HepG2 (cell line): ENCODE results near the gene SCN4B. TPM values are rescaled to one million over a fixed set of nuclear protein-coding genes. Genes with fewer than 3 reads are reported as not detected.

ENCODE experiments used
- BCL6 ChIP-seq: IDR thresholded peaks from 2 replicates; pipeline ENCODE4 v1.6.1; 2016; ENCODE audit warnings: missing genetic modification reagents, missing compliant biosample characterization
- CEBPG ChIP-seq: IDR thresholded peaks from 2 replicates; pipeline ENCODE4 v1.6.1; 2016
- DNMT1 ChIP-seq: sonication (generic); formaldehyde crosslinking; IDR thresholded peaks from 2 replicates; pipeline ENCODE4 v1.5.1; 2020; ENCODE audit warnings: mild to moderate bottlenecking, missing genetic modification reagents
- DRAP1 ChIP-seq: IDR thresholded peaks from 2 replicates; pipeline ENCODE4 v1.6.1; 2016; ENCODE audit warnings: missing genetic modification reagents, missing compliant biosample characterization
- ETV5 ChIP-seq: IDR thresholded peaks from 2 replicates; pipeline ENCODE4 v1.6.1; 2018; ENCODE audit warnings: missing biosample characterization, missing genetic modification reagents, inconsistent platforms, borderline replicate concordance
- GATAD2A ChIP-seq: IDR thresholded peaks from 2 replicates; pipeline ENCODE4 v1.6.1; 2016
- HDAC2 ChIP-seq: sonication (generic); formaldehyde crosslinking; IDR thresholded peaks from 2 replicates; pipeline ENCODE4 v1.4.0; 2020; ENCODE audit warnings: missing genetic modification reagents
- HMG20A ChIP-seq: IDR thresholded peaks from 2 replicates; pipeline ENCODE4 v1.6.1; 2016; ENCODE audit warnings: borderline replicate concordance
- HNF4A ChIP-seq: sonication (generic); formaldehyde crosslinking; IDR thresholded peaks from 2 replicates; pipeline ENCODE4 v1.4.0; 2020; ENCODE audit warnings: missing genetic modification reagents
- LCORL ChIP-seq, 2 experiments: fragments of 450-650 bp in 1 of 2; sonication (generic) in 1 of 2; formaldehyde crosslinking in 1 of 2; IDR thresholded peaks; 2 replicates each; pipeline versions ENCODE4 v1.5.0 to v1.6.1; 2017 to 2020; ENCODE audit warnings: antibody characterized with exemption in 1 of 2, missing genetic modification reagents in 1 of 2
- MEF2D ChIP-seq: sonication (generic); formaldehyde crosslinking; IDR thresholded peaks from 2 replicates; pipeline ENCODE4 v1.5.1; 2020; ENCODE audit warnings: mild to moderate bottlenecking, missing genetic modification reagents
- NR2F6 ChIP-seq, 2 experiments: IDR thresholded peaks; 2 replicates each; pipeline ENCODE4 v1.6.1; 2016; ENCODE audit warnings: antibody characterized with exemption in 1 of 2, mild to moderate bottlenecking in 1 of 2
- PHF21A ChIP-seq: sonication (generic); formaldehyde crosslinking; IDR thresholded peaks from 2 replicates; pipeline ENCODE4 v1.5.0; 2020; ENCODE audit warnings: mild to moderate bottlenecking, missing genetic modification reagents
- RARA ChIP-seq: IDR thresholded peaks from 2 replicates; pipeline ENCODE4 v1.6.1; 2016; ENCODE audit warnings: missing genetic modification reagents, missing compliant biosample characterization
- SAP130 ChIP-seq: IDR thresholded peaks from 2 replicates; pipeline ENCODE4 v1.6.1; 2016; ENCODE audit warnings: low read depth
- SOX5 ChIP-seq: IDR thresholded peaks from 2 replicates; pipeline ENCODE4 v1.6.1; 2016; ENCODE audit warnings: borderline replicate concordance
- SRY ChIP-seq: sonication (generic); formaldehyde crosslinking; IDR thresholded peaks from 2 replicates; pipeline ENCODE4 v1.8.0; 2022; ENCODE audit warnings: mild to moderate bottlenecking, missing genetic modification reagents
- ZIK1 ChIP-seq: sonication (generic); formaldehyde crosslinking; IDR thresholded peaks from 2 replicates; pipeline ENCODE4 v1.5.0; 2020; ENCODE audit warnings: mild to moderate bottlenecking, low read depth, missing genetic modification reagents, borderline replicate concordance
- polyA plus RNA-seq, 8 experiments: library from polyadenylated mRNA; depleted of rRNA in 3 of 8; stranded (reverse) in 7 of 8; unstranded in 1 of 8; fragments of >200 nt; fragmentation: Illumina TruSeq in 4 of 8; extraction: Trizol in 4 of 8; gene quantifications; 2 replicates each; pipeline versions ENCODE4 v1.2.1 to v1.2.3, GENCODE V29; 2011 to 2016; ENCODE audit warnings: low read depth in 4 of 8, missing spikeins in 1 of 8, mixed read lengths in 1 of 8; ENCODE audit not compliant: insufficient read depth in 1 of 8
- total RNA-seq, 5 experiments: library from RNA; depleted of rRNA; stranded (reverse); fragments of >200 nt; fragmentation: Illumina TruSeq; extraction: Trizol; gene quantifications; 2 replicates each; pipeline ENCODE4 v1.2.3, GENCODE V29; 2016; ENCODE audit warnings: low read depth in 1 of 5
- TF ChIP-seq, protein P1 (sequence below): sonication (generic); formaldehyde crosslinking; IDR thresholded peaks from 2 replicates; pipeline ENCODE4 v1.5.1; 2020; ENCODE audit warnings: mild to moderate bottlenecking, missing genetic modification reagents, borderline replicate concordance
- TF ChIP-seq, protein P2 (sequence below): sonication (generic); formaldehyde crosslinking; conservative IDR thresholded peaks from 2 replicates; pipeline ENCODE4 v1.4.0; 2020; ENCODE audit warnings: mild to moderate bottlenecking, missing genetic modification reagents, moderate library complexity

SCN4B gene
- total and polyA plus RNA-seq, 2 of the 13 experiments (the other 11 are each of a cell fraction or from before 2014, with no cell fraction given): 0.04 to 0.29 TPM

GRCh38 chr11:118084247-118084646, 68.4 kb downstream of the SCN4B start (continued):
- no peak for TF ChIP-seq ZIK1 (CRISPR knock-in tag)
- peak; percentile 97 for TF ChIP-seq MEF2D (CRISPR knock-in tag)
- TF ChIP-seq, protein P1, sequence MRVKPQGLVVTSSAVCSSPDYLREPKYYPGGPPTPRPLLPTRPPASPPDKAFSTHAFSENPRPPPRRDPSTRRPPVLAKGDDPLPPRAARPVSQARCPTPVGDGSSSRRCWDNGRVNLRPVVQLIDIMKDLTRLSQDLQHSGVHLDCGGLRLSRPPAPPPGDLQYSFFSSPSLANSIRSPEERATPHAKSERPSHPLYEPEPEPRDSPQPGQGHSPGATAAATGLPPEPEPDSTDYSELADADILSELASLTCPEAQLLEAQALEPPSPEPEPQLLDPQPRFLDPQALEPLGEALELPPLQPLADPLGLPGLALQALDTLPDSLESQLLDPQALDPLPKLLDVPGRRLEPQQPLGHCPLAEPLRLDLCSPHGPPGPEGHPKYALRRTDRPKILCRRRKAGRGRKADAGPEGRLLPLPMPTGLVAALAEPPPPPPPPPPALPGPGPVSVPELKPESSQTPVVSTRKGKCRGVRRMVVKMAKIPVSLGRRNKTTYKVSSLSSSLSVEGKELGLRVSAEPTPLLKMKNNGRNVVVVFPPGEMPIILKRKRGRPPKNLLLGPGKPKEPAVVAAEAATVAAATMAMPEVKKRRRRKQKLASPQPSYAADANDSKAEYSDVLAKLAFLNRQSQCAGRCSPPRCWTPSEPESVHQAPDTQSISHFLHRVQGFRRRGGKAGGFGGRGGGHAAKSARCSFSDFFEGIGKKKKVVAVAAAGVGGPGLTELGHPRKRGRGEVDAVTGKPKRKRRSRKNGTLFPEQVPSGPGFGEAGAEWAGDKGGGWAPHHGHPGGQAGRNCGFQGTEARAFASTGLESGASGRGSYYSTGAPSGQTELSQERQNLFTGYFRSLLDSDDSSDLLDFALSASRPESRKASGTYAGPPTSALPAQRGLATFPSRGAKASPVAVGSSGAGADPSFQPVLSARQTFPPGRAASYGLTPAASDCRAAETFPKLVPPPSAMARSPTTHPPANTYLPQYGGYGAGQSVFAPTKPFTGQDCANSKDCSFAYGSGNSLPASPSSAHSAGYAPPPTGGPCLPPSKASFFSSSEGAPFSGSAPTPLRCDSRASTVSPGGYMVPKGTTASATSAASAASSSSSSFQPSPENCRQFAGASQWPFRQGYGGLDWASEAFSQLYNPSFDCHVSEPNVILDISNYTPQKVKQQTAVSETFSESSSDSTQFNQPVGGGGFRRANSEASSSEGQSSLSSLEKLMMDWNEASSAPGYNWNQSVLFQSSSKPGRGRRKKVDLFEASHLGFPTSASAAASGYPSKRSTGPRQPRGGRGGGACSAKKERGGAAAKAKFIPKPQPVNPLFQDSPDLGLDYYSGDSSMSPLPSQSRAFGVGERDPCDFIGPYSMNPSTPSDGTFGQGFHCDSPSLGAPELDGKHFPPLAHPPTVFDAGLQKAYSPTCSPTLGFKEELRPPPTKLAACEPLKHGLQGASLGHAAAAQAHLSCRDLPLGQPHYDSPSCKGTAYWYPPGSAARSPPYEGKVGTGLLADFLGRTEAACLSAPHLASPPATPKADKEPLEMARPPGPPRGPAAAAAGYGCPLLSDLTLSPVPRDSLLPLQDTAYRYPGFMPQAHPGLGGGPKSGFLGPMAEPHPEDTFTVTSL (CRISPR knock-in tag): peak; percentile 14; the same call in 1 of the 2 replicates
- TF ChIP-seq SAP130 (CRISPR knock-in tag): peak; percentile 29; the same call in 1 of the 2 replicates
- TF ChIP-seq, protein P2, sequence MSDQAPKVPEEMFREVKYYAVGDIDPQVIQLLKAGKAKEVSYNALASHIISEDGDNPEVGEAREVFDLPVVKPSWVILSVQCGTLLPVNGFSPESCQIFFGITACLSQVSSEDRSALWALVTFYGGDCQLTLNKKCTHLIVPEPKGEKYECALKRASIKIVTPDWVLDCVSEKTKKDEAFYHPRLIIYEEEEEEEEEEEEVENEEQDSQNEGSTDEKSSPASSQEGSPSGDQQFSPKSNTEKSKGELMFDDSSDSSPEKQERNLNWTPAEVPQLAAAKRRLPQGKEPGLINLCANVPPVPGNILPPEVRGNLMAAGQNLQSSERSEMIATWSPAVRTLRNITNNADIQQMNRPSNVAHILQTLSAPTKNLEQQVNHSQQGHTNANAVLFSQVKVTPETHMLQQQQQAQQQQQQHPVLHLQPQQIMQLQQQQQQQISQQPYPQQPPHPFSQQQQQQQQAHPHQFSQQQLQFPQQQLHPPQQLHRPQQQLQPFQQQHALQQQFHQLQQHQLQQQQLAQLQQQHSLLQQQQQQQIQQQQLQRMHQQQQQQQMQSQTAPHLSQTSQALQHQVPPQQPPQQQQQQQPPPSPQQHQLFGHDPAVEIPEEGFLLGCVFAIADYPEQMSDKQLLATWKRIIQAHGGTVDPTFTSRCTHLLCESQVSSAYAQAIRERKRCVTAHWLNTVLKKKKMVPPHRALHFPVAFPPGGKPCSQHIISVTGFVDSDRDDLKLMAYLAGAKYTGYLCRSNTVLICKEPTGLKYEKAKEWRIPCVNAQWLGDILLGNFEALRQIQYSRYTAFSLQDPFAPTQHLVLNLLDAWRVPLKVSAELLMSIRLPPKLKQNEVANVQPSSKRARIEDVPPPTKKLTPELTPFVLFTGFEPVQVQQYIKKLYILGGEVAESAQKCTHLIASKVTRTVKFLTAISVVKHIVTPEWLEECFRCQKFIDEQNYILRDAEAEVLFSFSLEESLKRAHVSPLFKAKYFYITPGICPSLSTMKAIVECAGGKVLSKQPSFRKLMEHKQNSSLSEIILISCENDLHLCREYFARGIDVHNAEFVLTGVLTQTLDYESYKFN (CRISPR knock-in tag): peak; percentile 40; the same call in 1 of the 2 replicates
- peak; percentile 64 for TF ChIP-seq CEBPG (CRISPR knock-in tag)
- peak; percentile 60 for TF ChIP-seq RARA
- TF ChIP-seq SRY (CRISPR knock-in tag): no peak
- no peak for TF ChIP-seq LCORL (IDR thresholded peaks at IDR 0.05)
- no peak for TF ChIP-seq LCORL (CRISPR knock-in tag; IDR thresholded peaks at IDR 0.05)
- peak; percentile 22; the same call in 1 of the 2 replicates for TF ChIP-seq BCL6 (CRISPR knock-in tag)
- TF ChIP-seq HNF4A (CRISPR knock-in tag): peak; percentile 40; the same call in 1 of the 2 replicates
- TF ChIP-seq ETV5 (CRISPR knock-in tag): peak; percentile 10; the same call in 1 of the 2 replicates
- TF ChIP-seq HDAC2: peak; percentile 43; the same call in 1 of the 2 replicates
- peak; percentile 48; the same call in 1 of the 2 replicates for TF ChIP-seq SOX5 (CRISPR knock-in tag)
- 0 out of 2 replicates have a peak, but pooled peaks have one; percentile 30 for TF ChIP-seq DRAP1
- TF ChIP-seq PHF21A (CRISPR knock-in tag): 0 out of 2 replicates have a peak, but pooled peaks have one; percentile 13
- no peak for TF ChIP-seq DNMT1 (CRISPR knock-in tag)
- no peak for TF ChIP-seq NR2F6 (IDR thresholded peaks at IDR 0.05)
- TF ChIP-seq NR2F6 (CRISPR knock-in tag; IDR thresholded peaks at IDR 0.05): peak; percentile 18; the same call in 1 of the 2 replicates
- TF ChIP-seq HMG20A (CRISPR knock-in tag): peak; percentile 56; the same call in 1 of the 2 replicates
- peak; percentile 30; the same call in 1 of the 2 replicates for TF ChIP-seq GATAD2A (CRISPR knock-in tag)
